Caco-2 (cell line): ENCODE results near the gene PNPLA1. TPM values are rescaled to one million over a fixed set of nuclear protein-coding genes. Genes with fewer than 3 reads are reported as not detected.

Source experiments
- BruUV-seq: library from RNA; stranded (reverse); fragments of 400-500 nt; replicated peaks from 2 replicates; lab custom pipeline; 2021; lab: Mats Ljungman, UMichigan
- CTCF ChIA-PET: fragments of 300-600 bp; sonication (Branson Sonifier 250); formaldehyde crosslinking; loops from one replicate; lab custom pipeline; 2022; ENCODE audit warnings: antibody characterized with exemption; lab: Charles Lee
- POLR2A ChIA-PET: fragments of 300-600 bp; sonication (Branson Sonifier 250); formaldehyde crosslinking; loops from one replicate; lab custom pipeline; 2022; ENCODE audit warnings: antibody characterized with exemption; lab: Charles Lee
- DNase-seq, 2 experiments: peaks; one replicate each; pipeline versions ENCODE4 v3.0.0 to v3.0.0-alpha.2; 2020 to 2022
- H3K27me3 ChIP-seq: replicated peaks from 2 replicates; pipeline ENCODE4 v1.6.0; 2011; ENCODE audit warnings: low read length; ENCODE audit not compliant: control insufficient read depth, insufficient read depth
- H3K36me3 ChIP-seq: 2 replicates; pipeline ENCODE4 v1.5.1; 2011; ENCODE audit warnings: low read length; ENCODE audit not compliant: control insufficient read depth, insufficient read depth
- H3K4me1 ChIP-seq: fragments of 250-450 bp; sonication (Bioruptor Pico); 2 replicates; pipeline ENCODE4 v1.5.1; 2020; ENCODE audit warnings: mild to moderate bottlenecking
- H3K4me3 ChIP-seq: 2 replicates; pipeline ENCODE4 v1.5.1; 2011; ENCODE audit warnings: low read depth, mild to moderate bottlenecking, control low read depth, low read length
- H3K9me3 ChIP-seq: fragments of 250-450 bp; sonication (Bioruptor Pico); 2 replicates; pipeline ENCODE4 v1.5.1; 2020; ENCODE audit warnings: mild to moderate bottlenecking, moderate library complexity
- H3K27ac Mint-ChIP-seq: one replicate; pipeline ENCODE4 v1.8.0; 2022; ENCODE audit warnings: mixed read lengths; ENCODE audit not compliant: unreplicated experiment
- H3K27me3 Mint-ChIP-seq: one replicate; pipeline ENCODE4 v1.8.0; 2022; ENCODE audit warnings: mixed read lengths; ENCODE audit not compliant: insufficient read depth, unreplicated experiment
- H3K36me3 Mint-ChIP-seq: one replicate; pipeline ENCODE4 v1.8.0; 2022; ENCODE audit warnings: mild to moderate bottlenecking, mixed read lengths; ENCODE audit not compliant: insufficient read depth, unreplicated experiment
- H3K4me1 Mint-ChIP-seq: one replicate; pipeline ENCODE4 v1.8.0; 2022; ENCODE audit warnings: low read depth, mixed read lengths; ENCODE audit not compliant: unreplicated experiment
- H3K4me3 Mint-ChIP-seq: one replicate; pipeline ENCODE4 v1.8.0; 2022; ENCODE audit warnings: mild to moderate bottlenecking, moderate library complexity, mixed read lengths; ENCODE audit not compliant: unreplicated experiment
- H3K9me3 Mint-ChIP-seq: one replicate; pipeline ENCODE4 v1.8.0; 2022; ENCODE audit warnings: mixed read lengths; ENCODE audit not compliant: unreplicated experiment
- CTCF ChIP-seq, 2 experiments: fragments of 200-600 bp in 1 of 2; IDR thresholded peaks; 1 replicate in 1 of 2; 2 replicates in 1 of 2; pipeline versions ENCODE4 v1.5.1 to v1.8.0; 2011 to 2022; ENCODE audit warnings: antibody characterized with exemption in 1 of 2, control low read depth in 1 of 2, inconsistent platforms in 1 of 2, low read depth in 1 of 2, low read length in 1 of 2, mild to moderate bottlenecking in 1 of 2, moderate library complexity in 1 of 2; ENCODE audit not compliant: insufficient read depth in 1 of 2, severe bottlenecking in 1 of 2, unreplicated experiment in 1 of 2
- intact Hi-C: fragments of 100-400 bp; cut with micrococcal nuclease; formaldehyde crosslinking; loops from one replicate; pipeline ENCODE4 v1.10.0; 2022; ENCODE audit not compliant: unreplicated experiment
- total RNA-seq: library from RNA; stranded (reverse); gene quantifications from 2 replicates; pipeline ENCODE4 v1.2.3, GENCODE V29; 2022

The PNPLA1 gene
- total RNA-seq, 1 experiment from 2014 or later: 0.25 TPM

- TF ChIP-seq CTCF (IDR thresholded peaks at IDR 0.05; ENCODE audit: insufficient read depth in 1 of 2, low read depth in 1 of 2, low read length in 1 of 2, severe bottlenecking in 1 of 2, unreplicated experiment in 1 of 2): no peak
- no peak overlapping the region for H3K27ac Mint-ChIP-seq
- peak in 1 of 2 experiments; percentile 22 for DNase-seq
- H3K4me1 Mint-ChIP-seq: peaks cover 5% of the 10 kb centered on the region
- intact Hi-C loops: no loop called here
- BruUV-seq: no TSS peak
- Histone ChIP-seq H3K27me3 (no peaks in the 10 kb centered on the region), H3K4me3 (no peak overlapping the region), H3K36me3 (peaks cover 12% of the 10 kb centered on the region), H3K9me3 (no peaks in the 10 kb centered on the region), H3K4me1 (peaks cover 28% of the 10 kb centered on the region)
- no peaks in the 10 kb centered on the region for H3K9me3 Mint-ChIP-seq
- no peak overlapping the region for H3K4me3 Mint-ChIP-seq
- no peaks in the 10 kb centered on the region for H3K27me3 Mint-ChIP-seq
- CTCF ChIA-PET: interaction anchor here (0.6 kb wide), 1 partner anchor 9 kb away, joined by 3 read pairs; no protein-coding TSS in a partner anchor
- H3K36me3 Mint-ChIP-seq: peaks cover 47% of the 10 kb centered on the region
- POLR2A ChIA-PET: no interaction called here
Measured at GRCh38 chr6:36227379-36228228, 42.3 kb upstream of the PNPLA1 start.

- no peaks in the 10 kb centered on the region for H3K27me3 Mint-ChIP-seq
- Histone ChIP-seq H3K27me3 (no peaks in the 10 kb centered on the region), H3K9me3 (no peaks in the 10 kb centered on the region), H3K36me3 (peaks cover 12% of the 10 kb centered on the region), H3K4me3 (no peak overlapping the region), H3K4me1 (peaks cover 28% of the 10 kb centered on the region)
- no peak for DNase-seq
- H3K9me3 Mint-ChIP-seq: no peaks in the 10 kb centered on the region
- H3K4me1 Mint-ChIP-seq: peaks cover 4% of the 10 kb centered on the region
- no TSS peak for BruUV-seq
- no peak for TF ChIP-seq CTCF (IDR thresholded peaks at IDR 0.05; ENCODE audit: insufficient read depth in 1 of 2, low read depth in 1 of 2, low read length in 1 of 2, severe bottlenecking in 1 of 2, unreplicated experiment in 1 of 2)
- peaks cover 35% of the 10 kb centered on the region for H3K36me3 Mint-ChIP-seq
- ChIA-PET POLR2A (no interaction called here), CTCF (no interaction called here)
- intact Hi-C loops: no loop called here
- H3K4me3 Mint-ChIP-seq: no peak overlapping the region
- no peak overlapping the region for H3K27ac Mint-ChIP-seq
Measured at GRCh38 chr6:36229223-36229622, 40.6 kb upstream of the PNPLA1 start.

GRCh38 chr6:36230371-36230770 lies 39.5 kb upstream of the PNPLA1 start:
- no peak overlapping the region for H3K27ac Mint-ChIP-seq
- no peaks in the 10 kb centered on the region for H3K4me1 Mint-ChIP-seq
- DNase-seq: no peak
- ChIA-PET POLR2A (no interaction called here), CTCF (no interaction called here)
- no peaks in the 10 kb centered on the region for H3K27me3 ChIP-seq
- no peaks in the 10 kb centered on the region for H3K27me3 Mint-ChIP-seq
- no TSS peak for BruUV-seq
- H3K9me3 Mint-ChIP-seq: no peaks in the 10 kb centered on the region
- intact Hi-C loops: no loop called here
- TF ChIP-seq CTCF (IDR thresholded peaks at IDR 0.05; ENCODE audit: insufficient read depth in 1 of 2, low read depth in 1 of 2, low read length in 1 of 2, severe bottlenecking in 1 of 2, unreplicated experiment in 1 of 2): no peak
- peaks cover 10% of the 10 kb centered on the region for H3K36me3 ChIP-seq
- peaks cover 28% of the 10 kb centered on the region for H3K4me1 ChIP-seq
- H3K9me3 ChIP-seq: no peaks in the 10 kb centered on the region
- no peak overlapping the region for H3K4me3 ChIP-seq
- peaks cover 37% of the 10 kb centered on the region for H3K36me3 Mint-ChIP-seq
- no peak overlapping the region for H3K4me3 Mint-ChIP-seq
